LNCaP clone FGC (cell line): ENCODE measurements around the gene C12orf56.

Experiments
- DNase-seq: peaks from one replicate; pipeline ENCODE4 v3.0.0-alpha.2; 2011; ENCODE audit warnings: low read depth
- H3K4me3 ChIP-seq: 2 replicates; pipeline ENCODE4 v1.5.1; 2011; ENCODE audit warnings: mild to moderate bottlenecking, low read depth, low read length, control low read depth
- TF ChIP-seq, protein P1 (sequence below): IDR thresholded peaks from 2 replicates; pipeline ENCODE4 v1.5.1; 2012; ENCODE audit warnings: mild to moderate bottlenecking; ENCODE audit not compliant: control insufficient read depth, insufficient read depth; ENCODE audit errors: extremely low read depth

Gene C12orf56

DNA sequence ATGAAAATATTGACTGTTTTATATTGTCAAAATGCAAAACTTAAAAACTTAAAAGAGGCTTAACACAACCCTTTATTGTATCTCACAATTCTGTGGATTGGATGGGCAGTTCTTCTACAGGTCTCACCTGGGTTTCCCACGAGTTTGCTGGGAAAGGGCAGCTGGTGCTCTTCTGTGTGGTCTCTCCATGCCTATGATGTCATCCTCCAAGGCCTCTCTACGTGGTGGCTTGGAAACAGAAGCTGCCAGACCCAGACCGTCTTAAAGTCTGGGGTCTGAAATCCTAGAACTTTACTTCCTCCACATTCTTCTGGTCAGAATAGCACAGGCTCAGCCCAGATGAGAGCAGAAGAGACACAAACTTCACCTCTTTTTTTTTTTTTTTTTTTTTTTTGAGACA is 132.0 kb downstream of the C12orf56 start:
- H3K4me3 ChIP-seq, result no peak overlapping the region
- TF ChIP-seq, protein P1, sequence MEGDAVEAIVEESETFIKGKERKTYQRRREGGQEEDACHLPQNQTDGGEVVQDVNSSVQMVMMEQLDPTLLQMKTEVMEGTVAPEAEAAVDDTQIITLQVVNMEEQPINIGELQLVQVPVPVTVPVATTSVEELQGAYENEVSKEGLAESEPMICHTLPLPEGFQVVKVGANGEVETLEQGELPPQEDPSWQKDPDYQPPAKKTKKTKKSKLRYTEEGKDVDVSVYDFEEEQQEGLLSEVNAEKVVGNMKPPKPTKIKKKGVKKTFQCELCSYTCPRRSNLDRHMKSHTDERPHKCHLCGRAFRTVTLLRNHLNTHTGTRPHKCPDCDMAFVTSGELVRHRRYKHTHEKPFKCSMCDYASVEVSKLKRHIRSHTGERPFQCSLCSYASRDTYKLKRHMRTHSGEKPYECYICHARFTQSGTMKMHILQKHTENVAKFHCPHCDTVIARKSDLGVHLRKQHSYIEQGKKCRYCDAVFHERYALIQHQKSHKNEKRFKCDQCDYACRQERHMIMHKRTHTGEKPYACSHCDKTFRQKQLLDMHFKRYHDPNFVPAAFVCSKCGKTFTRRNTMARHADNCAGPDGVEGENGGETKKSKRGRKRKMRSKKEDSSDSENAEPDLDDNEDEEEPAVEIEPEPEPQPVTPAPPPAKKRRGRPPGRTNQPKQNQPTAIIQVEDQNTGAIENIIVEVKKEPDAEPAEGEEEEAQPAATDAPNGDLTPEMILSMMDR, result no peak
- DNase-seq, result no peak

DNA sequence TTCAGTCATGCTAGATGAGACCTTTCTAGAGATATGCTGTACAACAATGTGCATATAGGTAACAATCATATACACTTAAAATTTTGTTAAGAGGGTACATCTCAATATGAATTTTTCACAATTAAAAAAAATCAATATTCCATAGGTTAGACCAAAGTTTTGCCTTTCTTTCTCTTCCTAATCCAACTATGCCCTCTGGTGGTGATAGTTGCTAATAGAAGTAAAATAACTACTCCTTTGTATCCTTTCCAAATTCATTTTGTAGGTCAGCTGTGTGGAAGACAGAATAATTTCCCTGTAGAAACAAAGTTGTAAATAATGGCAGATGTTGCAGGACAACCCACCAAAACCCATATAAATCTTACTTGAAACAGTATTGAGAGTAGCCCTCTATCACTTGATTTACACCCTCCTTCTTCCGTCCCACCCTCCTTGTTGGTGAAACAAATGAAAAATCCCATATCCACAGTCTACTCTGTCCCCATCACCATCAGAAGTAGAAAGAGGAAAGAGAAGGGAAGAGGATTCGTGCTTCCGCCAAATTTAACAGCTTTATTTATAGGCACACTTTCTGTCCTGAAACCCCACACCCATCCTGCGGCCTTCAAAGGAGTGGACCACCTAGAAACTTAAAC is 134.3 kb downstream of the C12orf56 start:
- no peak overlapping the region for H3K4me3 ChIP-seq
- TF ChIP-seq, protein P1, result peak; percentile 55
- DNase-seq, result peak; percentile 30

DNA sequence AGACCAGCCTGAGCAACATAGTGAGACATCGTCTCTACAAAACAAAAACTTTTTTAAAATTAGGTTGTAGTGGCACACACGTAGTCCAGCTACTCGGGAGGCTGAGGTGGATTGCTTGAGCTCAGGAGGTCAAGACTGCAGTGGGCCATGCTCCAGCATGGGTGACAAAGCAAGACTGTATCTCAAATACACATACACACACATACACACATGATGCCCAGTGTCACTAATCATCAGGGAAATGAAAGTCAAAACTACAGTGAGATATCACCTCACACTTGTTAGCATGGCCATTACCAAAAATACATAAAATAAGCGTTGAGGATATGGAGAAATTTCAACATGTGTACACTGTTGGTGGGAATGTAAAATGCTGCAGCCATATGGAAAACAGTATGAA is 135.3 kb downstream of the C12orf56 start:
- DNase-seq, result no peak
- TF ChIP-seq, protein P1, result no peak
- no peak overlapping the region for H3K4me3 ChIP-seq

DNA sequence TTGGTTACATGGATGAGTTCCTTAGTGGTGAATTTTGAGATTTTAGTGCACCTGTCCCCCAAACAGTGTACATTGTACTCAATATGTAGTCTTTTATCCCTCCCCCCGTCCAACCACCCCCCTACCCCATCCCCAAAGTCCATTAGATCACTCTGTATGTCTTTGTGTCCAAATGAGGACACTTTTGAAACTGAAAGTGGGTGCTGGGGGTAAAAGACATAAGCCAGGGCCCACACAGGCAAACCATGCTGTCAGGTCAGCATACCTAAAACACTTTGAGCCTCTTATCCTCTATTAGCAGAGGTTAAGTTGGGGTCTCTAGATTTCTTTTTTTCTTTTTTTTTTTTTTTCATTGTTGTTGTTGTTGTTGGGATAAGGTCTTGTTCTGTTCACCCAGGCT is 137.2 kb downstream of the C12orf56 start:
- no peak for DNase-seq
- TF ChIP-seq, protein P1, result no peak
- H3K4me3 ChIP-seq, result no peak overlapping the region

DNA sequence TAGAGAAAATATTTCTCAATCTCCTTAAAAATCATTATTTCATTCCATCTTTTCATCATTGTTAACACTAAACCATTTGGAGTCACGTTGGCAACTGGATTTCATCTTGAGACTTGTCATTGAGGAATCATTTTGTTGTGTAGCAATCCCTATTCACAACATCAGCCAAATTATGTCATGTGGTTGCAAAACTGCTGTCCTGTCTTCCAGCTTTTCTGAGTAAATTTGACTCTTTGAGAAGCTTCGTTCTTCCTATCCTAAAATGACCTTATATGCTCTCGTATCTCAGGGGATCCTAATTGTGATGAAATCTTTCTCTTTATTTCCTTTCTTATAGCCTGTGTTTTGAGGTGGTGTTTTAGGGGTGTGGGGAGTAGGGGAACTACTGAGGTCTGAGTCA is 137.9 kb downstream of the C12orf56 start:
- DNase-seq, result no peak
- no peak overlapping the region for H3K4me3 ChIP-seq
- TF ChIP-seq, protein P1, result no peak

DNA sequence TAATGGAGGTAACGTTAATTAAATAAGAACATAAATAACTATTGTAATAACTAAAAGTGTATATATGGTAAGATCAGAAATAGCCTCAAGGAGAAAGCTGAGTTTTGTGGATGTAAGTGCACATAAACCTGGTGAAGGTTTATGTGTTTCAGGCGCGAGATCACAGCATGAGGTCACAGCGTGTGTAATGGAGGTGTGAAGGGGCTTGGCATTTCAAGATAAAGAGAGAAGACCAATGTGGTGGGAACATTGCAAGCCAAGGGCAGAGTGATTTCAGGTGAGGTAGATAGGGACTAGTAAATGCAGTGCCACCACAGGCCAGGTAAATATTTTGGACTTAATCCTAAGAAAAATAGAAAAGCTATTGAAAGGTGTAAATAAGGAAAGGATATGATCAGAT is 146.7 kb downstream of the C12orf56 start:
- DNase-seq, result no peak
- TF ChIP-seq, protein P1, result no peak
- no peak overlapping the region for H3K4me3 ChIP-seq

DNA sequence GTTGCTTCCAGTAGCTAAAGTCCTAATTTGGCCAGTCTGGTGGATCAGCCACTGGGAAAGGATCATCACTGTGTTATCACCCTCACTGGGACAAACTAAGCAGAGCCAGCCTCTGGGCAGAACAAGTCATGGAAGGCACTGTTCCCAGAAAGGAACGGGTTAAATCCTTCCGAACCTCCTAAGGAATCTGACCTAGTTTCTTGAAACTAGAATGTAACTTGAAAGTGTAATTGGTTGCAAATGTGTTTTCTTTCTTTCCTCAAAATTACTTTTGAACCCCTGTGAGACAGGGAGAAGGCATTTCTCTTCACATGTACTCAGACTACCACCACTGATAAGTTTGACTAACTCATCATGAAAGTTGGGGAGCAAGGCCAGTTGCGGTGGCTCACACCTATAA is 149.8 kb downstream of the C12orf56 start:
- no peak for DNase-seq
- TF ChIP-seq, protein P1, result no peak
- H3K4me3 ChIP-seq, result no peak overlapping the region
